Stromal cell of bone marrow (primary cell): ENCODE results near the gene IGFN1.

Experiments
- DNase-seq: peaks from one replicate; pipeline ENCODE4 v3.0.0-alpha.2; 2012; ENCODE audit warnings: low read depth

The IGFN1 gene

GRCh38 chr1:201266774-201267173 is 76.2 kb downstream of the IGFN1 start:
- peak; percentile 75 for DNase-seq

- peak; percentile 59 for DNase-seq
Observed at GRCh38 chr1:201267481-201268229, 77.0 kb downstream of the IGFN1 start.

GRCh38 chr1:201268604-201269151 is 78.1 kb downstream of the IGFN1 start:
- peak; percentile 53 for DNase-seq

- no peak for DNase-seq
Observed at GRCh38 chr1:201269281-201269680, 78.7 kb downstream of the IGFN1 start.

- no peak for DNase-seq
Observed at GRCh38 chr1:201269900-201270410, 79.3 kb downstream of the IGFN1 start.

GRCh38 chr1:201270616-201271390 is 80.2 kb downstream of the IGFN1 start:
- DNase-seq = no peak

GRCh38 chr1:201272799-201273198 is 82.2 kb downstream of the IGFN1 start:
- DNase-seq = no peak

- DNase-seq = no peak
Observed at GRCh38 chr1:201274616-201275252, 84.1 kb downstream of the IGFN1 start.

GRCh38 chr1:201275253-201275666 is 84.6 kb downstream of the IGFN1 start:
- peak; percentile 72 for DNase-seq

- DNase-seq = no peak
Observed at GRCh38 chr1:201276891-201277290, 86.3 kb downstream of the IGFN1 start.

- no peak for DNase-seq
Observed at GRCh38 chr1:201277441-201277840, 86.8 kb downstream of the IGFN1 start.
